Stimulated activated CD4-positive, alpha-beta T cell treated with anti-CD3 and anti-CD28 coated beads, Interleukin-2, amount 100 ng/mL, for 48 hours (primary cell): ENCODE measurements around the gene MYOZ2.

Experiments used
- DNase-seq, 2 donors: peaks; one replicate each; pipeline ENCODE4 v3.0.0-alpha.2; 2020

The MYOZ2 gene

DNA sequence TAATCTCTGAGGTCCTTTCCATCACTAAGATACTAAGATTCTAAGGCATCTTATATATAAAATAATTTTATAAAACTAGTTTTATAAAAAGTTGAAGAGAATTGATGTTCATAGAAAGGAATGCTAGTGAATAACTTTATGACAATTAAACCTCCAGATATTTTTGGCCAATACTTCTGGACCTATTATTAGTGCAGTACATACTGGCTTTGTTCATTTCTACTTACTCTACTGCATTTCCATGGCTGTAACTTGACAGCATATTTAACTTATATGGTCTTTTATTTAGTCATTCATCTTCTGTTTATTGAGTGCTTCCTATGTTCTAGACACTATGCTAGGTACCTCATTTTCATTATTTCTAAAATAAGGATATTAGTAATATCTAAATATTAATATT, 70.1 kb downstream of the MYOZ2 start:
- no peak for DNase-seq

DNA sequence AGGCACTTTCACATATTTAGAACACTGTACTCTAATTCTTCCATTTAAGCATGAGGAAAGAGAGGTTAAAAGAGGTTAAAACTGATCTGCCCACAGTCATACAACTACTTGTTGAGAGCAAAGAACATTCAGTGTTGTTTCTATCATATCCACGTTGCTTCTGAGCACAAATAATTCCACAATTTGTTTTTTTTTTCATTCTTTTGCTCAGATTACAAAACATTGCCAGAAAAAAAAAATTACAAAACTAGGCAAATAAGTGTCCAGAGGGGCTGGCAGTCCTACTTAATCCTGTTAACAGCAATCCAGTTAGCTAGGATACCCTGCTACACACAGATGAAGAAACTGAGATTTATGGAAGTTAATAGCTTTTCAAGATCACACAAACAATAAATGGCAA, 70.5 kb downstream of the MYOZ2 start:
- no peak for DNase-seq

DNA sequence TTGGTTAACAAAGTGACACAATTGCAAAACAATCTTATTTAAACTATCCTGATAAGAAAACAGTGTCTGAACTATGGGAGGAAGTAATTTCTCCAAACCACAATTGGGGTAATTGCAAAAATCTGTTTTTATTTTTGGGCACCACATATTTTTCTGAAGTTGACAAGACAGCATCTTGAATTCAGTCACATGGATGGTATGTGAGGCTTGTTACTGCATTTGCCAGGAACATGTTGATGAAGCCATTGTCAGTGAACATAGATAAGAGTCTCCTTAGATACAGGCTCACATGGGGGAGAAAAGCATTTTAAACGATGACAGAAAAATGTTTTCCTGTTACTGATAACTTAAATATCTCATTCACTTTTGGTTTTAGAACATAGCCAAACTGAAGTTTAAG, 71.4 kb downstream of the MYOZ2 start:
- no peak for DNase-seq

DNA sequence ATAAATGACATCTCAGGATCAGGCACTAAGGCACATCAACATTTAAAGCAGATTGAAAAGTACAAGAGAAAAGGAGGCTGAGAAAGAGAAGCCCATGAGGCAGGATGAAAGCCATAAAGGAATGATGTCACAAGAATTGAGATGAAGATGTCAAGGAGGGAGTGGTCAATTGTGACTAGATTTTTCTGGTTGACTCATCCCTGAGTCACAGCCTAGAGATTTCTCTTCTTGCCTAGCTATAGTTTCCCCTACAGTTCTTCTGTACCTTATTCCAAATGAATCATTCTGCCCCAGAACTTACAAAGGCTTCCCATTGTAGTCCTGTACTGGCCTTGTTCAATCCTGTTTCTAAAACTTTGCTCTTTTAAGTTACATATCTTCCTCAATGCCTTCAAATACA, 73.4 kb downstream of the MYOZ2 start:
- peak; percentile 47 to 56 for DNase-seq

DNA sequence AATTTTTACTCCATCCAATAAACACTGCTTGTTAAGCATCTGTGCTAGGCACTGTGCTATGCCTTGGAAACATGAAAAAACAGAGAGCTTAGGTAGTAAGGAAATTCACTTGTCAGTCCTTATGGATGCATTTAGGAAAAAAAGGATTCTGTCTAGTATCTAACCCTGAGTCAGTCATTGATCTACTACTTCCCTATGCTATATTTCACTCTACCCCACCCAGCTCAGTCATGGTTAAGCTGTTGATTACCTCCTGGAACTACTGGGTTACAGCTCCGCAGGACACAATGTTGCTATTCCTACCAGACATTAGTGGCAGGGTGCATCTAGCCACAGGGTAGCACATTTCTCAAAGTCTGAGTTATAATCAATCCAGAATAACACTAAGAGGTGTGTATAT, 74.0 kb downstream of the MYOZ2 start:
- DNase-seq = no peak

DNA sequence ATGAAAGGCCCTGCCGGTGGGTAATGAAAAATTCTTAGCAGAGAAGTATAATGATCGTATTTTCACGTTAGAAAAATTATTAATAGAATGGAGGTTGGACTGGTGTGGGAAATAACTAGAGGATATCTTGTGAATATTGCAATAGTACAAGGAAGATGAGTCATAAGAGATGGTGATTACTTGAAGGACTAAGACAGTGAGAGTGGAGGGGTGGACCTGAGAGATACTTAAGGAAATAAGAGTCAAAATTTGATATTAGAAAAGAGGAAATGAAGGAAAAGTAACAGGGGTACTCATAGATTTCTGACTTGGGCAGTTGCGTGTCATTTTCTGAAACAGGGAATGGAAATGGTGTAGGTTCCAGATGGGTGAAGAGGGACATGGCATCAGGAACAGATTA, 75.1 kb downstream of the MYOZ2 start:
- DNase-seq = no peak

DNA sequence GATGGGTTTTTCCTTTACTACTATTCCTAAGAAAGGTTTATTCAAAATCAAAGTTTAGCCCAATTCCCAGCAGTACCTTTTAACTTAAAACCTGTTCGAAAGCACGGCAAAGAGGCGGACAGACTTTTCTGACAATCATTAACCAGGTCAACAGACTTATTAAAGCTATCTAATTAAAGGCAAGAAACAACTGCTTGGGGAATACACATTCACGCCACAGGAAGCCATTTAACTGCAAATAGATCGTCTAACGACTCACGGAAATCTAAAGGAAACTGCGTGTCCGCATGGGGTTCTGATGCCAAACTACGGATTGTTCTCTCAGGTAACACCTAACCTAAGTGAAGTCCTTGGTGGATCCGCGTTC, 76.2 kb downstream of the MYOZ2 start:
- DNase-seq = no peak

DNA sequence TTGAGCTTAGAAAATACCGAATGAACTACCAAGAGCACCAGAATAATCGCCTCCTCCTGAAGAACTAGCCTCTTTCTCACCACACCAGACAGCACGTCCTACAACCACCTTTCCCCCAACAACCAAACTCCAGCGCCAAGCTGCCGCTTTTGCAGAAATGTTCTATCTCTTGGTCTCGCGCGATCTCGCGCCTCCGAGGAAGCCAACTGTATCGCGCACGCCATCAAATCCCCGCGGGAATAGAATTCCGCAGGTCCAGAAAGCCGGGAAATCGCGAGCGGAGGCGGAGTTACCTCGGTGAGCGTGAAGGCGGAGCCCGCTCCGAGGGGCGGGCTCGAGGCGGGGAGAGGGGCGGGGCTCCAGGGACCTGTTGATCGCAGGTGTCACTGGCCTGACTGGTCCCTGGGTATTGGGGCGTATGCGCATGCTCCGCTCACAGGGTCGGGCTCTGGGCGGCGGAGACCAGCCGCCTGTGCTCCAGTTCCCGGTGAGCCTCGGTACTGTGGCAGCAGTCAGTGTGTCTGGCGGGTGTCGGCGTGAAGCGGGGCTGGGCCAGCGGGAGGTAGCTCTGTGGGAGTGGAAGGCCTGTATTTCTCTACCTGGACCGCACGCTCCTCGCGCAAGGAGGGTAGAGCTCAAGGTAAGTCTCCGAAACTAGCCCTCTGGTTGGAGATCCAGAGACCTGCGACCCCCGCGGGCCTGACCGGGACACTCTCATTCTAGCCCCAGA, 76.8 kb downstream of the MYOZ2 start, which contains the start of gene USP53:
TSS of gene USP53 (plus strand) at position 480 of the 730 bp plus-strand sequence. CDS start 27,047 bp downstream, outside the sequence.
- DNase-seq = peak; percentile 96 to 97

DNA sequence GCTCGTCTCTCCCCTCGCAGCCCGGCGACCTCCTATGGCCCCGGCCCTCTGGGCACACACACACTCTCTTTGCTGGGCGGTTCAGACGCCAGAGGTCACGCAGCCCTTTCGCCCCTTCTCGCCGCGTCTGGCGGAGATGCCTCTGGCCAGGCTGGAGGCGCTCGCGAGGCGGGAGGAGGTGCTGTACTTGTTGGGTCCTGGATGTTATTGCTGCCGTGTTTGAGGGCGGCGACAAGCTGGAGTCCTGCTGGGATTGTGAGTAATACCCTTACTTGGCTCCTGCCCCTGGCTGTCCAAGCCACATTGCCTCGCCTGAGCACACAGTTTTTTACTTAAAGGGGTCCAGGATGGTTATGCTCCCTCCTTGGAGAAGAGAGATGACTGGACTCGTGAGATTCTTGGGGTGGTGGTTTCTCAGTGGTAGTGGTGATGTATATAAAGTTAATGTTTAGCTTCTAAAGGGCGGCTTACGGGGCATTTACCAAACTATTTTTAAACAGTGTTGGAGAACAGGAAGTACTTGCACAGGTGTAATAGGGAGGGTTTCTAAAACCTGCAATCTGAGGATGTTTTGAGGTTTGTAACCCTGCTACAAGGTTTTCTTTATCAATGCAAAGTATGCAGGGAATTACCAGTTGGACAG, 77.5 kb downstream of the MYOZ2 start:
- peak; percentile 43 to 47 for DNase-seq

DNA sequence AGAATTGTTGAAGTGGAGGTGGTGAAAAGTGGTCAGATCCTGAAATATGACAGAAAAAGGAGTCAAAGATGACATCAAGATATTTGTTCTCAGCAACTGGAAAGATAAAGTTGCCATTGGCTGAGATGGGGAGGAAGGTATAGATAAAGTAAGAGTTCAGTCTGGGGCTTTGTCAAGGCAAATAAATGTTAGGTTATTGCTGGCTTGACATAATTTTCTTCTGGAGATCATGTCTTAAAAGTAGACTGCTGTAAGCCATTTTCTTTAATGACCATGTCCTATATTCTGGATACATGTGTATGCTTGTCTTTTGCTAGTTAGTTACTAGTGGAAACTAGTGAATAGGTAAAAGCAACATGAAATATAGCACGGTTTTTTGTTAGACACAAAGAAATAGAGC, 82.5 kb downstream of the MYOZ2 start:
- DNase-seq = no peak

DNA sequence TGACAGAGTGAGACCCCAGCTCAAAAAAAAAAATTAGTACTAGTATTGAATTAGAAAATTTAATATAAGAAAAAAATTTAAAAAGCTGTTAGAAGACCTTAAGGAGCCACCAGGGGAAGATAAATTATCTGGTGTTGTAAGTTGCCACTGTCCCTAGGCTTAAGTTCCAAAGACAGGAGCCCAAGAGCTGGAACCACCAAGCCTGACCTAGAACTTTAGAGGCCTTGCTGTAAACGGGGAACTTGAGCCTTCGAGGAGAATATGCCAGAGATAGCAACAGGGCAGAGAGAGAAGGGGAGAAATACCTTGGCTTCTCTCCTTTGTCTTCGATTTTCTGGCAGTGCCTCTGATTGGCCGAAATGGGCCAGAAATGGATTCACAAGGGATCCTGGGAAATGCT, 85.8 kb downstream of the MYOZ2 start:
- no peak for DNase-seq

DNA sequence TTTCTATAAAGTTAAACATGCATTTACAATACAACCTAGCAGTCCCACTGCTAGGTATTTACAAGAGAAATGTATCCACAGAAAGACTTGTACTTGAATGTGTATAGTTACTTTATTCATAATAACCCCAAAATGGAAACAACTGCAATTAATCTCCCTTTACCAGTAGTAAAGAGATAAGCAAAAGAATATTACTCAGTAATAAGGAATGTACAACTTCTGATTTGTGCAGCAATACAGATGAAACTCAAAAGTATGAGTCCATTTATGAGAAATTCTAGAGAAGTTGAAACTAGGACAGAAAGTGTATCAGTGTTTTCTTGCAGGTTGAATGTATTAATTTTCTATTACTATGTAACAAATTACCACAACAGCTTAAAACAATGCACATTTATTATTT, 92.1 kb downstream of the MYOZ2 start:
- no peak for DNase-seq

DNA sequence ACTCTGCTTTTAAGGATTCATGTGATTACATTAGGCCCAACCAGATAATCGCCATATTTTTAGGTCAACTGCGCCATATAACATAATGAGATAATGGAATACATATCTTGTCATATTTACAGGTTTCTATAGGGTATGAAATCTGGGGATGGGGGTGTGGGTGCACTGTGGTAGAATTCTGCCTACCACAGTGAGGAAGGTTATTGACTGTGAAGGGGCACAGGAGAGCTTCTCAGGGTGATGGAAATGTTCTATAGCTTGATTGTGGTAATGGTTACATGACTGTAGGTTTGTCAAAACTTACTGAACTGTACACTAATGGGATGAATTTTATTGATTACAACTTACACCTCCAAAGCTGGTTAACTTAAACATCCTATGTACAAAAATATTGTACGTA, 92.8 kb downstream of the MYOZ2 start:
- no peak for DNase-seq

DNA sequence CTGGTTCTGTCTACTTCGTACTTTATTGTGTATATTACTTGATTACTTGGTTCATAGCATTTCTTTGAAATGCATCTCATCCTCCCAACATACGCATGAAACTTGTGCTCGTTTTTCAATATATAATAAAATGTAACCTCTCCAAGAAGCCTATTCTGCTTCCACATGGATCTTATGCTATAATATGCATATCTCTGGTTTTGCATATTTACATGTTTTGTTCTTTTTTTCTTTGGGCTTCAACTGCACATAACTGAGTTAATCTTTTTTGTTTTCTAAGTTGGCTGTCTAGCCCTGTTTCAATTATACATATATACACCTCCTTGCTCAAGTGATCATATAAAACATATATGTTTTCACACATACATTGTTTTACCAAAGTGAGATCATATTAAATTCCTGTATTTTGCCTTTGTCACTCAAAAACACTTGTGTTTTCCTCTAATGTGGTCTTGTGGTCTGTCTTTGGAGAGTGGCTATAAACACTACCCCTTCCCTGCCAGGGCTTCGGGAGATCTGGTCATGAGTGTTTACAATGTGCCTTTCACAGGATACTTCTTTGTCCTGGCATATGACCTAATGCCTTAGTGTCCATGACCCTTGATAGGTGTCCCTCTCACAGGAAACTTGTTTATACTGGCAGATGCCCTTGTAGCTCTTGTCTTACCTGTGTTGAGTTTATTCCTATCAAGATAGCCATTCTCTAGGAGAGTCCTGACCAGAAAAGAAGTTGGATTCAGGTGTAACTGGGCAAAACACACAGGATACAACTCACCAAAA, 94.5 kb downstream of the MYOZ2 start:
- DNase-seq = no peak

DNA sequence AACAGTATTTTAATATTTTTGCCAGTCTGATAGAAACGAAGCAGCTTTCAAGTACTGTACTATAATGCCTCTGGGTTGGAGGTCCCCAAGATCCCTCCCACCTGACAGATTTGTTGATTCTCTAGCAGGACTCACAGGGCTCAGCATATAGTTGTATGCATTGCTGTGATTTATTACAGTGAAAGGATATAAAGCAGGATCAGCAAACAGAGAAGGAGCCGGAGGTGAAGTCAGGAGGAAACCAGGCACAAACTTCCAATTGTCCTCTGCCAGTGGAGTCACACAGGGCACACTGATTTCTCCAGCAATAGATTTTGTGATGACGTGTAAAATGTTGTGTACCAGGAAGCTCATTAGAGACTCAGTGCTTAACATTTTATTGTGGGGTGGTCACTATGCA, 95.9 kb downstream of the MYOZ2 start:
- no peak for DNase-seq

DNA sequence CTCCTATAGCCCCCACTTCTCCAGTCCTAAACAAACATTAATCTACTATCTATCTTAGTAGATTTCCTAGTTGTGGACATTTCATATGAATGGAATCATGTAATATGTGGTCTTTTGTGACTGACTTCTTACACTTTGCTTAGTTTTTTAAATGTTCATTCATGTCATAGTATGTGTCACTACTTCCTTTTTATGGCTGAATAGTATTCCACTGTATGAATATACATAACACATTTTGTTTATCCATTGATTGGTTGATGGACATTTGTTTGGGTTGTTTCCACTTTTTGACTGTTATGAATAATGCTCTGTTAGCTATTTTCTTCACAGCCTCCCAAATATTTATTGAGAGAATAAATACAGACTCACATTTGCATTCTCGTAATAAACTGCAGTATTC, 96.7 kb downstream of the MYOZ2 start:
- DNase-seq = no peak

DNA sequence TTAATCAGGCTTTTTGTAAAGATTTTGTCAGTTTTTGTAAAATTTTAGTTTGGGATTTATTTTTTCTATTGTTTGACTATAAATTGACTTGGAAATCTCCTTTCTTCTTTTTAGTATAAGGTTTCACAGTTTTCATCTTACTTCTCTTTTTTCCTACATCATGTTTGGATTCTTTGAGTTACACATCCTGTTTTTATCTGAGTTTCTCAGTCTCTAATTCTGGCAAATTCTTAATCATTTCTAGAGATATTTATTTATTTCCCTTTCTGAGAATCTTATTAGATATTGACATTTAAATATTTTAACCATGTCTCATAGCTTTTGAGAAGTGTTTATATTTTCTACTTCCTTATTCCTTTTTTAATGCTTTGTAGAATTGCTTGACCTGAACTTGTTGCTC, 97.6 kb downstream of the MYOZ2 start:
- no peak for DNase-seq

DNA sequence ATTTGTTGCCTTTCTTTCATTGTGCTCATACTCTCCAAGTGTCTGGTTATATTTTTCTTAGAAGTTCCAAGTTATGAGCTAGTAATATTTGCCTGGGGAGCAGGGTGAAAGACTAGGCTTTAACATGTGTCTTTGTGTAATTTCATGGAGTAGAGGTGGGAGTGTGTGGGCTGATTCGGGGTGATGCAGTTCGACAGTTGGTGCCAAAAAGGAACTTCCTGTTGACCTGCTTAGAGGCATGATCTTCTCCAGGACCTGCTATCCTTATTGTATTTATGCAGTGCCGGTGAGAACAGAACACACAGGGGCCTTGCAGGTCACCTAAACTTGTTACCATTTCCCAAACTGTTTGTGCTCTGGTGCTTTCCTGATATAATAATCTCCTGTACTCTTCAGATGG, 98.1 kb downstream of the MYOZ2 start:
- no peak for DNase-seq

DNA sequence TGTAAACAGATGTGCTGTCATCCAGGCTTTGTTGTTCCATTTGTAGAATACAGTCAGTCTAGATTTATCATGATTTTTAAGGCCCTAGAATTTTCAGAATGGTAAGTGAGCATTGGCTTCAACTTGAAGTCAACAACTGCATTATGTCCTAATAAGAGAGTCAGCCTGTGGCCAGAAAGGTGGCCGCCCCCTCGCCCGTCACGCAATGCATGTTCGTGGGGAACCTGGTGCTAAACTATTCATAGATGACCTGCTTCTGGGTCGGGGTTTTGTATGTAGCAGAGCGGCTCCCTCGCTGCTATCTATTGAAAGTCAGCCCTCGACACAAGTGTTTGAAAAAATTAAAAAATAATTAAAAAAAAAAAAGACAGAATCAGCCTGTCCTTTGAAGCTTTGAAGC, 101.6 kb downstream of the MYOZ2 start:
- no peak for DNase-seq
